Hepatocyte (in vitro differentiated cells): ENCODE results near the gene KCNB1.

Experiments used
- EZH2 ChIP-seq: fragments of 200-600 bp; sonication (generic); IDR thresholded peaks from 2 replicates; pipeline ENCODE4 v1.6.1; 2016; ENCODE audit warnings: antibody characterized with exemption, mild to moderate bottlenecking, borderline replicate concordance
- EZH2phosphoT487 ChIP-seq: fragments of 200-600 bp; sonication (generic); IDR thresholded peaks from one replicate; pipeline ENCODE4 v1.6.1; 2018; ENCODE audit warnings: antibody characterized with exemption, mild to moderate bottlenecking, low read depth, moderate library complexity; ENCODE audit not compliant: unreplicated experiment, severe bottlenecking
- TF ChIP-seq, protein P1 (sequence below): fragments of 200-600 bp; sonication (generic); IDR thresholded peaks from 2 replicates; pipeline ENCODE4 v1.5.1; 2016; ENCODE audit warnings: antibody characterized with exemption, mild to moderate bottlenecking; ENCODE audit not compliant: poor library complexity

DNA sequence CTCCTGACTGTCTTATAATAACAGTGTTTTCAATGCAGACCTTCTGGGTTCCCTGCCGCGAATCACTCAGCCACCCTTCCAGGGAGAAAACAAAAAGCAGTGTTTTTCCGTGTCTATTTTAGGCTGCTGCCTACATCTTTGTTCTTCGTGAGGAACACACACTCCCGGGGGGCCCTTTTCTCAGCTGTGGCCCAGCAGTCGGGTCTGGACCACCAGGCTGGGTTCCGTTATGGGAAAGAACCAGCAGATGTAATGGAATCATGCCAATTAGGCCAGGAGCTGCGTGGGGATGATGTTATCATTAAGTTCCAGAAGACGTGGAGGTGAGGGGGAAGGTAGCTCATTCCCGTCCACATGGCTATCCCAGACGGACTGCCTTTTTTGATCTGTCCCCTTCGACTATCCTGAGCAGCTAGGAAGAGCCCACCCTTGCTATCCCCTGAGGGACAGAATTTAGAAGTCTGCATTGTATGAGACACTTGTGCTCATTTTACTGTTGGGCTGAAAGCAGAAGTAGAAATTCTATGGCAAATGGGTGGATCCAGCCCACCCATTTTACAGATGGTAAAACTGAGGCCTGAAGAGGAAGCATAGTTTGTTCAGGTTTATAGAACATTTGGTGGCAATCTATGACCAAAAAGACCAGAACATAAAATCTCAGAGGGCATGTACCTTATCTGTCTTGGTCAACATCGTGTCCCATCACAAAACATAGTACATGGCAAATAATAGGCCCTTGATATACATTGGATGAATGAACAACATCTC lies 54.5 kb downstream of the KCNB1 start:
- TF ChIP-seq, protein P1, sequence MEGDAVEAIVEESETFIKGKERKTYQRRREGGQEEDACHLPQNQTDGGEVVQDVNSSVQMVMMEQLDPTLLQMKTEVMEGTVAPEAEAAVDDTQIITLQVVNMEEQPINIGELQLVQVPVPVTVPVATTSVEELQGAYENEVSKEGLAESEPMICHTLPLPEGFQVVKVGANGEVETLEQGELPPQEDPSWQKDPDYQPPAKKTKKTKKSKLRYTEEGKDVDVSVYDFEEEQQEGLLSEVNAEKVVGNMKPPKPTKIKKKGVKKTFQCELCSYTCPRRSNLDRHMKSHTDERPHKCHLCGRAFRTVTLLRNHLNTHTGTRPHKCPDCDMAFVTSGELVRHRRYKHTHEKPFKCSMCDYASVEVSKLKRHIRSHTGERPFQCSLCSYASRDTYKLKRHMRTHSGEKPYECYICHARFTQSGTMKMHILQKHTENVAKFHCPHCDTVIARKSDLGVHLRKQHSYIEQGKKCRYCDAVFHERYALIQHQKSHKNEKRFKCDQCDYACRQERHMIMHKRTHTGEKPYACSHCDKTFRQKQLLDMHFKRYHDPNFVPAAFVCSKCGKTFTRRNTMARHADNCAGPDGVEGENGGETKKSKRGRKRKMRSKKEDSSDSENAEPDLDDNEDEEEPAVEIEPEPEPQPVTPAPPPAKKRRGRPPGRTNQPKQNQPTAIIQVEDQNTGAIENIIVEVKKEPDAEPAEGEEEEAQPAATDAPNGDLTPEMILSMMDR: no peak
- TF ChIP-seq EZH2 (no peak), EZH2phosphoT487 (no peak)
